WTC11 (cell line): ENCODE measurements around the gene STPG2. TPM values are rescaled to one million over a fixed set of nuclear protein-coding genes. Genes with fewer than 3 reads are reported as not detected.

Experiments
- ATAC-seq: fragments of 200-7000 bp; cut with Tn5 transposase; 2 replicates; pipeline ENCODE4 v1.10.0; 2021; ENCODE audit warnings: mild to moderate bottlenecking, moderate library complexity
- CTCF ChIA-PET: fragments of 300-600 bp; sonication (Branson Sonifier 250); formaldehyde crosslinking; loops from one replicate; lab custom pipeline; 2021; ENCODE audit warnings: antibody characterized with exemption; lab: Charles Lee
- POLR2A ChIA-PET: fragments of 350-600 bp; sonication (Branson Sonifier 250); formaldehyde crosslinking; loops from one replicate; lab custom pipeline; 2021; ENCODE audit warnings: antibody characterized with exemption; lab: Charles Lee
- DNase-seq: peaks from one replicate; pipeline ENCODE4 v3.0.0; 2021; ENCODE audit warnings: low spot score
- H3K27ac Mint-ChIP-seq: 2 replicates; pipeline ENCODE4 v1.8.0; 2021; ENCODE audit warnings: mixed read lengths
- H3K27me3 Mint-ChIP-seq: 2 replicates; pipeline ENCODE4 v1.8.0; 2021; ENCODE audit warnings: low read depth, mild to moderate bottlenecking, moderate library complexity, mixed read lengths
- H3K36me3 Mint-ChIP-seq: 2 replicates; pipeline ENCODE4 v1.8.0; 2021; ENCODE audit warnings: mixed read lengths
- H3K4me1 Mint-ChIP-seq: 2 replicates; pipeline ENCODE4 v1.8.0; 2022; ENCODE audit warnings: mixed read lengths
- H3K4me3 Mint-ChIP-seq: 2 replicates; pipeline ENCODE4 v1.8.0; 2021; ENCODE audit warnings: mild to moderate bottlenecking, moderate library complexity, mixed read lengths
- H3K9me3 Mint-ChIP-seq: 2 replicates; pipeline ENCODE4 v1.8.0; 2021; ENCODE audit warnings: mixed read lengths
- FOXJ3 ChIP-seq: sonication (generic); formaldehyde crosslinking; IDR thresholded peaks from 2 replicates; pipeline ENCODE4 v1.9.0; 2021; ENCODE audit warnings: missing genetic modification reagents, mild to moderate bottlenecking, borderline replicate concordance
- GABPB1 ChIP-seq: sonication (generic); formaldehyde crosslinking; IDR thresholded peaks from 2 replicates; pipeline ENCODE4 v1.8.1; 2023; ENCODE audit warnings: mild to moderate bottlenecking, missing genetic modification reagents
- JUN ChIP-seq: sonication (generic); formaldehyde crosslinking; IDR thresholded peaks from 2 replicates; pipeline ENCODE4 v1.8.0; 2023; ENCODE audit warnings: mild to moderate bottlenecking, missing genetic modification reagents
- KAT7 ChIP-seq: sonication (generic); formaldehyde crosslinking; IDR thresholded peaks from 2 replicates; pipeline ENCODE4 v1.8.1; 2023; ENCODE audit warnings: missing genetic modification reagents, mild to moderate bottlenecking, borderline replicate concordance
- MYBL2 ChIP-seq: sonication (generic); formaldehyde crosslinking; IDR thresholded peaks from 2 replicates; pipeline ENCODE4 v1.8.1; 2023; ENCODE audit warnings: mild to moderate bottlenecking, moderate library complexity, missing genetic modification reagents
- NR1H2 ChIP-seq: sonication (generic); formaldehyde crosslinking; IDR thresholded peaks from 2 replicates; pipeline ENCODE4 v1.9.0; 2021; ENCODE audit warnings: mild to moderate bottlenecking, moderate library complexity, missing genetic modification reagents
- NR2C2 ChIP-seq: sonication (generic); formaldehyde crosslinking; IDR thresholded peaks from 2 replicates; pipeline ENCODE4 v1.8.0; 2022; ENCODE audit warnings: mild to moderate bottlenecking, missing genetic modification reagents
- OVOL2 ChIP-seq: fragments of 250-450 bp; sonication (Bioruptor Pico); IDR thresholded peaks from 2 replicates; pipeline ENCODE4 v1.9.0; 2021; ENCODE audit warnings: mild to moderate bottlenecking, borderline replicate concordance
- PRRX2 ChIP-seq: fragments of 250-450 bp; sonication (Bioruptor Pico); IDR thresholded peaks from 2 replicates; pipeline ENCODE4 v1.8.0; 2021; ENCODE audit warnings: mild to moderate bottlenecking
- SMAD4 ChIP-seq: sonication (generic); formaldehyde crosslinking; IDR thresholded peaks from 2 replicates; pipeline ENCODE4 v1.8.0; 2022; ENCODE audit warnings: mild to moderate bottlenecking, missing genetic modification reagents
- TCF7 ChIP-seq: sonication (generic); formaldehyde crosslinking; IDR thresholded peaks from 2 replicates; pipeline ENCODE4 v1.8.0; 2022; ENCODE audit warnings: mild to moderate bottlenecking, low read depth, missing genetic modification reagents, moderate library complexity
- TEAD1 ChIP-seq: sonication (generic); formaldehyde crosslinking; IDR thresholded peaks from 2 replicates; pipeline ENCODE4 v1.8.0; 2022; ENCODE audit warnings: mild to moderate bottlenecking, missing genetic modification reagents
- TP53 ChIP-seq: sonication (generic); formaldehyde crosslinking; IDR thresholded peaks from 2 replicates; pipeline ENCODE4 v1.8.1; 2023; ENCODE audit warnings: mild to moderate bottlenecking, missing genetic modification reagents
- ZNF232 ChIP-seq: sonication (generic); formaldehyde crosslinking; IDR thresholded peaks from 2 replicates; pipeline ENCODE4 v1.8.0; 2022; ENCODE audit warnings: mild to moderate bottlenecking, missing genetic modification reagents
- ZNF423 ChIP-seq: fragments of 250-450 bp; sonication (Bioruptor Pico); IDR thresholded peaks from 2 replicates; pipeline ENCODE4 v2.1.2; 2022; ENCODE audit warnings: mild to moderate bottlenecking, moderate library complexity
- total RNA-seq: library from RNA; stranded (reverse); gene quantifications from 3 replicates; pipeline ENCODE4 v1.2.3, GENCODE V29; 2021
- TF ChIP-seq, protein P1 (sequence below): sonication (generic); formaldehyde crosslinking; IDR thresholded peaks from 2 replicates; pipeline ENCODE4 v1.8.0; 2023; ENCODE audit warnings: mild to moderate bottlenecking, missing genetic modification reagents
- TF ChIP-seq, protein P2 (sequence below): fragments of 250-450 bp; sonication (Bioruptor Pico); IDR thresholded peaks from 2 replicates; pipeline ENCODE4 v1.9.0; 2021; ENCODE audit warnings: moderate library complexity, mild to moderate bottlenecking, inconsistent platforms, borderline replicate concordance
- TF ChIP-seq, protein P3 (sequence below): sonication (generic); formaldehyde crosslinking; conservative IDR thresholded peaks from 2 replicates; pipeline ENCODE4 v1.8.1; 2023; ENCODE audit warnings: mild to moderate bottlenecking, low read depth, missing genetic modification reagents, moderate library complexity
- TF ChIP-seq, protein P4 (sequence below): sonication (generic); formaldehyde crosslinking; IDR thresholded peaks from 2 replicates; pipeline ENCODE4 v1.8.0; 2022; ENCODE audit warnings: mild to moderate bottlenecking, missing genetic modification reagents
- TF ChIP-seq, protein P5 (sequence below): fragments of 250-450 bp; sonication (Bioruptor Pico); conservative IDR thresholded peaks from 2 replicates; pipeline ENCODE4 v1.9.0; 2021; ENCODE audit warnings: mild to moderate bottlenecking
- TF ChIP-seq, protein P6 (sequence below): sonication (generic); formaldehyde crosslinking; IDR thresholded peaks from 2 replicates; pipeline ENCODE4 v1.8.1; 2023; ENCODE audit warnings: mild to moderate bottlenecking, missing genetic modification reagents, moderate library complexity

Gene STPG2
- total RNA-seq, 1 experiment from 2014 or later = 0.17 TPM

DNA sequence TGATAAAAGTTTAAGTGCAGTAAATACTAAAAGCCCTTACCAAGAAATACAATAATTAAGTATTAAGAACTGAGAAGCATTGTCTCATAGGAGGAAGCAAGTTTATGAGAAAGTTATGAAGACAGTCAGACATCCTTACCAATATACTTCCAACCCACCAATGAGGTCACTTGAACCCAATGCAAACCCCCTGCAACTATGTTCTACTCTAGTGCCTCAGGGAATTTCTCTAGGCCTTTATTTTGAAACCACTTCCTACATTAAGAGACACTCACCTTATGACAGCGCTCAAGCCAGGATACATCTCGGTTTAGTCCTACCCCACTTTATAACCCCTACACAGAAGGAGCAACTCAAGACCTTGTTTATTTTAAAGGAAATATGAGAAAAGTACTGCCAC, 61.3 kb downstream of the STPG2 start:
- Mint-ChIP-seq H3K4me3 (no peak overlapping the region), H3K9me3 (no peaks in the 10 kb centered on the region), H3K27me3 (no peaks in the 10 kb centered on the region), H3K4me1 (no peaks in the 10 kb centered on the region), H3K36me3 (no peaks in the 10 kb centered on the region), H3K27ac (no peak overlapping the region)
- TF ChIP-seq, protein P1, sequence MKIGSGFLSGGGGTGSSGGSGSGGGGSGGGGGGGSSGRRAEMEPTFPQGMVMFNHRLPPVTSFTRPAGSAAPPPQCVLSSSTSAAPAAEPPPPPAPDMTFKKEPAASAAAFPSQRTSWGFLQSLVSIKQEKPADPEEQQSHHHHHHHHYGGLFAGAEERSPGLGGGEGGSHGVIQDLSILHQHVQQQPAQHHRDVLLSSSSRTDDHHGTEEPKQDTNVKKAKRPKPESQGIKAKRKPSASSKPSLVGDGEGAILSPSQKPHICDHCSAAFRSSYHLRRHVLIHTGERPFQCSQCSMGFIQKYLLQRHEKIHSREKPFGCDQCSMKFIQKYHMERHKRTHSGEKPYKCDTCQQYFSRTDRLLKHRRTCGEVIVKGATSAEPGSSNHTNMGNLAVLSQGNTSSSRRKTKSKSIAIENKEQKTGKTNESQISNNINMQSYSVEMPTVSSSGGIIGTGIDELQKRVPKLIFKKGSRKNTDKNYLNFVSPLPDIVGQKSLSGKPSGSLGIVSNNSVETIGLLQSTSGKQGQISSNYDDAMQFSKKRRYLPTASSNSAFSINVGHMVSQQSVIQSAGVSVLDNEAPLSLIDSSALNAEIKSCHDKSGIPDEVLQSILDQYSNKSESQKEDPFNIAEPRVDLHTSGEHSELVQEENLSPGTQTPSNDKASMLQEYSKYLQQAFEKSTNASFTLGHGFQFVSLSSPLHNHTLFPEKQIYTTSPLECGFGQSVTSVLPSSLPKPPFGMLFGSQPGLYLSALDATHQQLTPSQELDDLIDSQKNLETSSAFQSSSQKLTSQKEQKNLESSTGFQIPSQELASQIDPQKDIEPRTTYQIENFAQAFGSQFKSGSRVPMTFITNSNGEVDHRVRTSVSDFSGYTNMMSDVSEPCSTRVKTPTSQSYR (CRISPR knock-in tag) = no peak
- TF ChIP-seq PRRX2 = no peak
- TF ChIP-seq KAT7 (CRISPR knock-in tag) = no peak
- no peak for TF ChIP-seq SMAD4
- TF ChIP-seq NR2C2 (CRISPR knock-in tag) = no peak
- TF ChIP-seq OVOL2 = no peak
- TF ChIP-seq, protein P2, sequence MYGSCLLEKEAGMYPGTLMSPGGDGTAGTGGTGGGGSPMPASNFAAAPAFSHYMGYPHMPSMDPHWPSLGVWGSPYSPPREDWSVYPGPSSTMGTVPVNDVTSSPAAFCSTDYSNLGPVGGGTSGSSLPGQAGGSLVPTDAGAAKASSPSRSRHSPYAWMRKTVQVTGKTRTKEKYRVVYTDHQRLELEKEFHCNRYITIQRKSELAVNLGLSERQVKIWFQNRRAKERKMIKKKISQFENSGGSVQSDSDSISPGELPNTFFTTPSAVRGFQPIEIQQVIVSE (CRISPR knock-in tag) = no peak
- TF ChIP-seq TEAD1 (CRISPR knock-in tag) = no peak
- TF ChIP-seq GABPB1 = no peak
- TF ChIP-seq FOXJ3 (CRISPR knock-in tag) = no peak
- no peak for TF ChIP-seq ZNF423 (CRISPR knock-in tag)
- TF ChIP-seq TCF7 = no peak
- TF ChIP-seq ZNF232 = no peak
- no peak for TF ChIP-seq MYBL2 (CRISPR knock-in tag)
- TF ChIP-seq JUN (CRISPR knock-in tag) = no peak
- TF ChIP-seq TP53 (CRISPR knock-in tag) = no peak
- DNase-seq = no peak
- ATAC-seq = no peak
- POLR2A ChIA-PET = no interaction called here
- CTCF ChIA-PET = interaction anchor here (1.0 kb wide), 1 partner anchor 26 kb away, joined by 3 read pairs; no protein-coding TSS in a partner anchor

DNA sequence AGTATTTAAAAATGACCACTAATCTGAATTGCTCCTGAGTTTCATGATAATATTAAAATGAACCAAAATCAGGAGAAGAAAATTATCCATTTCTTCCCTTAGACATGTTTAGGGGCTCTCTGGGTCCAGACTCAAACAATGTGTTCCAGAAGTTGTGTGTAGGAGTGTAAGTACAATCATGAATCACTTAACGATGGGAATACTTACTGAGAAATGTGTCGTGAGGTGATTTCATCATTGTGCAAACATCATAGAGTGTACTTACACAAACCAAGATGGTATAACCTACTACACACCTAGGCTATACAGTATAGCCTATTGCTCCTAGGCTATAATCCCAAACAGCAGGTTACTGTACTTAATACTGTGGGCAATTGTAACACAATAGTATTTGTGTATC, 74.8 kb downstream of the STPG2 start:
- H3K27me3 Mint-ChIP-seq = no peaks in the 10 kb centered on the region
- H3K4me3 Mint-ChIP-seq = no peak overlapping the region
- H3K27ac Mint-ChIP-seq = no peak overlapping the region
- no peak for DNase-seq
- ChIA-PET CTCF (no interaction called here), POLR2A (no interaction called here)
- peaks cover 18% of the 10 kb centered on the region for H3K9me3 Mint-ChIP-seq
- no peak for TF ChIP-seq NR1H2 (CRISPR knock-in tag)
- TF ChIP-seq, protein P3, sequence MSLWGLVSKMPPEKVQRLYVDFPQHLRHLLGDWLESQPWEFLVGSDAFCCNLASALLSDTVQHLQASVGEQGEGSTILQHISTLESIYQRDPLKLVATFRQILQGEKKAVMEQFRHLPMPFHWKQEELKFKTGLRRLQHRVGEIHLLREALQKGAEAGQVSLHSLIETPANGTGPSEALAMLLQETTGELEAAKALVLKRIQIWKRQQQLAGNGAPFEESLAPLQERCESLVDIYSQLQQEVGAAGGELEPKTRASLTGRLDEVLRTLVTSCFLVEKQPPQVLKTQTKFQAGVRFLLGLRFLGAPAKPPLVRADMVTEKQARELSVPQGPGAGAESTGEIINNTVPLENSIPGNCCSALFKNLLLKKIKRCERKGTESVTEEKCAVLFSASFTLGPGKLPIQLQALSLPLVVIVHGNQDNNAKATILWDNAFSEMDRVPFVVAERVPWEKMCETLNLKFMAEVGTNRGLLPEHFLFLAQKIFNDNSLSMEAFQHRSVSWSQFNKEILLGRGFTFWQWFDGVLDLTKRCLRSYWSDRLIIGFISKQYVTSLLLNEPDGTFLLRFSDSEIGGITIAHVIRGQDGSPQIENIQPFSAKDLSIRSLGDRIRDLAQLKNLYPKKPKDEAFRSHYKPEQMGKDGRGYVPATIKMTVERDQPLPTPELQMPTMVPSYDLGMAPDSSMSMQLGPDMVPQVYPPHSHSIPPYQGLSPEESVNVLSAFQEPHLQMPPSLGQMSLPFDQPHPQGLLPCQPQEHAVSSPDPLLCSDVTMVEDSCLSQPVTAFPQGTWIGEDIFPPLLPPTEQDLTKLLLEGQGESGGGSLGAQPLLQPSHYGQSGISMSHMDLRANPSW (CRISPR knock-in tag) = no peak
- TF ChIP-seq, protein P4, sequence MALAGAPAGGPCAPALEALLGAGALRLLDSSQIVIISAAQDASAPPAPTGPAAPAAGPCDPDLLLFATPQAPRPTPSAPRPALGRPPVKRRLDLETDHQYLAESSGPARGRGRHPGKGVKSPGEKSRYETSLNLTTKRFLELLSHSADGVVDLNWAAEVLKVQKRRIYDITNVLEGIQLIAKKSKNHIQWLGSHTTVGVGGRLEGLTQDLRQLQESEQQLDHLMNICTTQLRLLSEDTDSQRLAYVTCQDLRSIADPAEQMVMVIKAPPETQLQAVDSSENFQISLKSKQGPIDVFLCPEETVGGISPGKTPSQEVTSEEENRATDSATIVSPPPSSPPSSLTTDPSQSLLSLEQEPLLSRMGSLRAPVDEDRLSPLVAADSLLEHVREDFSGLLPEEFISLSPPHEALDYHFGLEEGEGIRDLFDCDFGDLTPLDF = no peak
- TF ChIP-seq, protein P5, sequence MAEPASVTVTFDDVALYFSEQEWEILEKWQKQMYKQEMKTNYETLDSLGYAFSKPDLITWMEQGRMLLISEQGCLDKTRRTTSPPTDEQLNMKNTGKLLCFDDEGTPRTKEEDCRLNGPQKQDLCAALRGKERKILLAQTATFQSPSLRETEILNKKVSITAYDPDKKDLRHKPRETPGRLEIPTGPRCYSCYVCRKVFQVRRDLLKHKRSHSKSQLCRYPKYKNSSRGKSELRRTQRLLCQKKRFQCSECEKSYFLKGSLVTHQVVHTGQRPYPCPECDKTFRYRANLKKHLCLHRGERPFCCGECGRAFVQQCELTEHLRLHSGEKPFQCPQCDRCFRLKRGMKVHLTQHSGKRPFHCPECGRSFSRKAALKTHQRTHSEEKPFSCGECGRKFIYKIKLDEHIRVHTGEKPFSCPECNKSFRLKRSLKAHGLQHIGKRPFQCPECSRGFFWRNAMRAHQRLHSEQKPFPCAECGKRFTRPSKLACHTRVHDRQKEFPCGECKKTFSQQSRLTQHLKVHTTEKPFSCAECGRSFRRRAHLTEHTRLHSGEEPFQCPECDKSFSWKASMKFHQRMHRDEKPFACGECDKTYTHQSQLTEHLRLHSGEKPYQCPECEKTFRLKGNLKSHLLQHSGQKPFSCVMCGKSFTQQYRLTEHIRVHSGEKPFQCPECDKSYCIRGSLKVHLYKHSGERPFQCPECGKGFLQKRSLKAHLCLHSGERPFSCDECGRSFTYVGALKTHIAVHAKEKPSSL (CRISPR knock-in tag) = no peak
- TF ChIP-seq, protein P6, sequence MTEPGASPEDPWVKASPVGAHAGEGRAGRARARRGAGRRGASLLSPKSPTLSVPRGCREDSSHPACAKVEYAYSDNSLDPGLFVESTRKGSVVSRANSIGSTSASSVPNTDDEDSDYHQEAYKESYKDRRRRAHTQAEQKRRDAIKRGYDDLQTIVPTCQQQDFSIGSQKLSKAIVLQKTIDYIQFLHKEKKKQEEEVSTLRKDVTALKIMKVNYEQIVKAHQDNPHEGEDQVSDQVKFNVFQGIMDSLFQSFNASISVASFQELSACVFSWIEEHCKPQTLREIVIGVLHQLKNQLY (CRISPR knock-in tag) = no peak
- H3K4me1 Mint-ChIP-seq = no peaks in the 10 kb centered on the region
- H3K36me3 Mint-ChIP-seq = no peaks in the 10 kb centered on the region
- ATAC-seq = no peak
